Endodermal cell (in vitro differentiated cells): ENCODE results near the gene RIPOR2. TPM values are rescaled to one million over a fixed set of nuclear protein-coding genes. Genes with fewer than 3 reads are reported as not detected.
A peak's percentile ranks its signal among the peaks of the same experiment; 100 is the strongest.

ENCODE experiments used
- DNase-seq: peaks from one replicate; pipeline ENCODE4 v3.0.0-alpha.2; 2017
- H3K27ac ChIP-seq: 2 replicates; pipeline ENCODE4 v1.5.1; 2013; ENCODE audit warnings: mild to moderate bottlenecking, low read depth, low read length, moderate library complexity
- H3K27me3 ChIP-seq: 2 replicates; pipeline ENCODE4 v1.6.1; 2013; ENCODE audit warnings: mild to moderate bottlenecking, low read length, moderate library complexity; ENCODE audit not compliant: insufficient read depth, control insufficient read depth, poor library complexity, severe bottlenecking
- H3K36me3 ChIP-seq: 2 replicates; pipeline ENCODE4 v1.7.0; 2013; ENCODE audit warnings: mild to moderate bottlenecking, low read length, moderate library complexity; ENCODE audit not compliant: control insufficient read depth, insufficient read depth
- H3K4me1 ChIP-seq: one replicate; pipeline ENCODE4 v1.7.0; 2013; ENCODE audit warnings: low read length; ENCODE audit not compliant: control insufficient read depth, insufficient read depth
- H3K4me3 ChIP-seq: 2 replicates; pipeline ENCODE4 v1.5.1; 2013; ENCODE audit warnings: mild to moderate bottlenecking, low read length, moderate library complexity
- H3K9ac ChIP-seq: 2 replicates; pipeline ENCODE4 v1.6.1; 2013; ENCODE audit warnings: mild to moderate bottlenecking, low read length, moderate library complexity; ENCODE audit not compliant: poor library complexity, severe bottlenecking; ENCODE audit errors: extremely low read depth
- H3K9me3 ChIP-seq: 2 replicates; pipeline ENCODE4 v1.6.1; 2013; ENCODE audit warnings: mild to moderate bottlenecking, low read length, moderate library complexity; ENCODE audit not compliant: control insufficient read depth
- H3K27ac Mint-ChIP-seq: 2 replicates; pipeline ENCODE4 v1.8.0; 2020; ENCODE audit warnings: mixed read lengths
- H3K27me3 Mint-ChIP-seq: 2 replicates; pipeline ENCODE4 v1.8.0; 2021; ENCODE audit warnings: mild to moderate bottlenecking, mixed read lengths; ENCODE audit not compliant: insufficient read depth
- H3K36me3 Mint-ChIP-seq: 2 replicates; pipeline ENCODE4 v1.8.0; 2020; ENCODE audit warnings: low read depth, mixed read lengths
- H3K4me1 Mint-ChIP-seq: 2 replicates; pipeline ENCODE4 v1.8.0; 2020; ENCODE audit warnings: mixed read lengths
- H3K4me3 Mint-ChIP-seq: 2 replicates; pipeline ENCODE4 v1.8.0; 2020; ENCODE audit warnings: mild to moderate bottlenecking, moderate library complexity, mixed read lengths
- H3K9me3 Mint-ChIP-seq: 2 replicates; pipeline ENCODE4 v1.8.0; 2020; ENCODE audit warnings: mild to moderate bottlenecking, mixed read lengths
- CTCF ChIP-seq: fragments of 200-600 bp; sonication (generic); conservative IDR thresholded peaks from 2 replicates; pipeline ENCODE4 v1.5.0; 2021; ENCODE audit warnings: antibody characterized with exemption, mild to moderate bottlenecking
- WGBS, 2 experiments: methylation state at CpG; one replicate each; pipeline versions ENCODE4 v1.1.5 to v1.1.7; 2013; ENCODE audit warnings: missing lambda C conversion rate in 2 of 2, mixed read lengths in 1 of 2; ENCODE audit not compliant: insufficient coverage in 1 of 2, insufficient read length in 1 of 2; 5-methylcytosine and 5-hydroxymethylcytosine counted together
- total RNA-seq, 2 donors: library from RNA; stranded (reverse); fragmentation: NEBNext Ultra II Directional in 1 of 2; extraction: Animal tissue kit (Norgen Biotek cat#: 25700) in 1 of 2; gene quantifications; 2 replicates in 1 of 2; 3 replicates in 1 of 2; pipeline ENCODE4 v1.2.1, GENCODE V29; 2021

RIPOR2 gene
- total RNA-seq, 2 donors from 2014 or later = 9.3 to 10.4 TPM

- no peak overlapping the region for H3K9ac ChIP-seq
- DNase-seq = no peak
- H3K27ac Mint-ChIP-seq = no peak overlapping the region
- no peaks in the 10 kb centered on the region for H3K27me3 ChIP-seq
- H3K36me3 Mint-ChIP-seq = no peaks in the 10 kb centered on the region
- no peaks in the 10 kb centered on the region for H3K27me3 Mint-ChIP-seq
- H3K9me3 ChIP-seq = no peaks in the 10 kb centered on the region
- no peaks in the 10 kb centered on the region for H3K9me3 Mint-ChIP-seq
- H3K36me3 ChIP-seq = no peaks in the 10 kb centered on the region
- no peaks in the 10 kb centered on the region for H3K4me1 Mint-ChIP-seq
- H3K27ac ChIP-seq = no peak overlapping the region
- TF ChIP-seq CTCF = no peak
- no peaks in the 10 kb centered on the region for H3K4me1 ChIP-seq
- H3K4me3 Mint-ChIP-seq = no peak overlapping the region
- 94 to 100% methylated on average over 1 to 2 of the region's 2 CpGs for WGBS, 2 experiments
- H3K4me3 ChIP-seq = no peak overlapping the region
These were observed 112.6 kb downstream of the RIPOR2 start for GRCh38 chr6:24823185-24823584.

- Mint-ChIP-seq H3K36me3 (no peaks in the 10 kb centered on the region), H3K4me1 (no peaks in the 10 kb centered on the region), H3K9me3 (no peaks in the 10 kb centered on the region), H3K27ac (no peak overlapping the region), H3K27me3 (no peaks in the 10 kb centered on the region), H3K4me3 (no peak overlapping the region)
- Histone ChIP-seq H3K4me3 (no peak overlapping the region), H3K4me1 (no peaks in the 10 kb centered on the region), H3K36me3 (no peaks in the 10 kb centered on the region), H3K9me3 (no peaks in the 10 kb centered on the region), H3K27me3 (no peaks in the 10 kb centered on the region), H3K9ac (no peak overlapping the region), H3K27ac (no peak overlapping the region)
- DNase-seq = no peak
- WGBS, 2 experiments = 95% methylated on average over 6 of the region's 6 CpGs; no CpG with 5 or more reads in 1 of the 2 experiments
- no peak for TF ChIP-seq CTCF
These were observed 113.1 kb downstream of the RIPOR2 start for GRCh38 chr6:24822696-24823095.

- Histone ChIP-seq H3K4me3 (no peak overlapping the region), H3K4me1 (no peaks in the 10 kb centered on the region), H3K9me3 (no peaks in the 10 kb centered on the region), H3K9ac (no peak overlapping the region), H3K27ac (no peak overlapping the region), H3K27me3 (no peaks in the 10 kb centered on the region), H3K36me3 (no peaks in the 10 kb centered on the region)
- Mint-ChIP-seq H3K4me3 (no peak overlapping the region), H3K27me3 (no peaks in the 10 kb centered on the region), H3K36me3 (no peaks in the 10 kb centered on the region), H3K27ac (peak overlapping the region; percentile 26), H3K4me1 (no peaks in the 10 kb centered on the region), H3K9me3 (no peaks in the 10 kb centered on the region)
- 100% methylated on average over 3 of the region's 3 CpGs; no CpG with 5 or more reads in 1 of the 2 experiments for WGBS, 2 experiments
- TF ChIP-seq CTCF = no peak
- no peak for DNase-seq
These were observed 113.8 kb downstream of the RIPOR2 start for GRCh38 chr6:24821860-24822444.
